Activated CD4-positive, alpha-beta T cell treated with anti-CD3 and anti-CD28 coated beads for 36 hours (primary cell): ENCODE results near the gene HMGCLL1. TPM values are rescaled to one million over a fixed set of nuclear protein-coding genes. Genes with fewer than 3 reads are reported as not detected.

ENCODE experiments used
- ATAC-seq: fragments of 200-7000 bp; cut with Tn5 transposase; one replicate; pipeline ENCODE4 v1.10.0; 2021; ENCODE audit warnings: mild to moderate bottlenecking, moderate library complexity
- CTCF ChIA-PET: fragments of 350-600 bp; sonication (Branson Sonifier 250); formaldehyde crosslinking; loops from one replicate; lab custom pipeline; 2021; ENCODE audit warnings: antibody characterized with exemption; lab: Charles Lee
- POLR2A ChIA-PET: fragments of 350-600 bp; sonication (Branson Sonifier 250); formaldehyde crosslinking; loops from one replicate; lab custom pipeline; 2021; ENCODE audit warnings: antibody characterized with exemption, inconsistent platforms; lab: Charles Lee
- DNase-seq: peaks from one replicate; pipeline ENCODE4 v3.0.0-alpha.2; 2020
- H3K27ac Mint-ChIP-seq: one replicate; pipeline ENCODE4 v1.8.0; 2021; ENCODE audit warnings: mixed read lengths
- H3K27me3 Mint-ChIP-seq: one replicate; pipeline ENCODE4 v1.8.0; 2021; ENCODE audit warnings: mixed read lengths
- H3K36me3 Mint-ChIP-seq: one replicate; pipeline ENCODE4 v1.8.0; 2021; ENCODE audit warnings: low read depth, mixed read lengths
- H3K4me1 Mint-ChIP-seq: one replicate; pipeline ENCODE4 v1.8.0; 2021; ENCODE audit warnings: mixed read lengths
- H3K4me3 Mint-ChIP-seq: one replicate; pipeline ENCODE4 v1.8.0; 2021; ENCODE audit warnings: mild to moderate bottlenecking, moderate library complexity, mixed read lengths
- H3K9me3 Mint-ChIP-seq: one replicate; pipeline ENCODE4 v1.8.0; 2021; ENCODE audit warnings: low read depth, mixed read lengths
- intact Hi-C, 2 experiments: fragments of 100-400 bp; cut with DNase I in 1 of 2; cut with micrococcal nuclease in 1 of 2; formaldehyde crosslinking; loops; one replicate each; pipeline versions ENCODE4 v1.14.2 to v1.15.1; 2022 to 2024; cut with DNase I, micrococcal nuclease
- total RNA-seq, 2 experiments: library from RNA; stranded (reverse); gene quantifications; one replicate each; pipeline ENCODE4 v1.2.3, GENCODE V29; 2021

The HMGCLL1 gene
- total RNA-seq = not detected

DNA sequence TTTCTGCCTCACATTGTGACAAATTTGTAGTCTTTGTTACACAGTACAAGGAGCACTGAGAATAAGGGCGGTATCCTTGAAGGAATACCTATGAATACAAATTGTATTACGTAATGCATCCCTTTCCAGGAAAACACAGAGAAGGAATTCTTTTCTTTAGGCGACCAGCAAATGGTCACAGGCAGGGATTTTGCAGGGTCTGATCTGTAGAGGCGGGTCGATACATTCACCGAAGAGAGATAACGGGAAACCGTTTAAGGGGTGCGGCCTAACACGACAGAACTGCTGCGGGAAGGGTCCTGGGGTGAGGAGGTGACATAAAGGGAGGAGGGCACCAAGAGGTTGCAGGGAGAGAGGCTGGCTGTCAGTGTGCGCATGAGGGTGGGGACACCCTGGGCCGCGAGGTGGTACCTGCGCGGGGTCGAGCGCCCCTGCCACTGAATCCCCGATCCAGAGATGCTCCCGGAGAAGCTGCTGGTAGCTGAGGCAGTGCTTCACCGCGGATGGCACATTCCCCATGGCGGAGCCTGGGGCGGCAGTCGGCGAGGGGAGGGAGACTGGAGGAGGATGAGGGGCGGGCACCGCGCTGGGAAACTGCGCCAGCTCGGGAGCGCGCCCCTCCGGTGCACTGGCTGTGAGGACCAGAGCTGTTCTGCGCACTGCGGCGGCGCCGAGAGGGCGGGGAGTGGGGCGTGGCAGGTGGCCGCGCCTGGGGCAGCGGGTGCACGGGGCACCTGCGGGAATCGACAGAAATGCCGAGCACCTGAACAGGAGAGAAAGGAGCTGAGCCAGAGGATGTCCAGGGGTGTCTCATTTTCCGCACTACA lies at the start of gene HMGCLL1:
Gene HMGCLL1, minus strand, starts transcription at position 656 of the 827 bp plus-strand sequence. Its CDS starts 137 bp downstream, at position 519.
- DNase-seq = peak; percentile 4
- Mint-ChIP-seq H3K9me3 (peaks cover 4% of the 10 kb centered on the region), H3K4me3 (no peak within 1 kb of the TSS), H3K27ac (no peak within 1 kb of the TSS), H3K36me3 (no peaks in the 10 kb centered on the region), H3K4me1 (no peaks in the 10 kb centered on the region), H3K27me3 (peaks cover 5% of the 10 kb centered on the region)
- ChIA-PET POLR2A (no interaction called here), CTCF (interaction anchor here (1.4 kb wide), 1 partner anchor 9 kb away, joined by 3 read pairs; no protein-coding TSS in a partner anchor)
- intact Hi-C loops = no loop called here
- ATAC-seq = no peak

DNA sequence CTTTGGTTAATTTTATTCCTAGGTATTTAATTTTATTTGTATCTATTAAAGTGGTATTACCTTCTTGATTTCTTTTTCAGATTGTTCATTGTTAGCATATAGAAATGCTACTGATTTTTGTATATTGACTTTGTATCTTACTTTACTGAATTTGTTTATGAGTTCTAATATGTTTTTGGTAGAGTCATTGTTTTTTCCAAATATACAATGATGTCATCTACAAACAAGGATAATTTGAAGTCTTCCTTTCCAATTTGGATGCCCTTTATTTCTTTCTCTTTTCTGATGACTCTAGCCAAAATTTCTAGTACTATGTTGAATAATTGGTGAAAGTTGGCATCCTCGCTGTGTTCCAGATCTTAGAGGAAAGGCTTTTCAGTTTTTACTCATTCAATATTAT lies 43.0 kb upstream of the HMGCLL1 start:
- Mint-ChIP-seq H3K27ac (no peak overlapping the region), H3K27me3 (no peaks in the 10 kb centered on the region), H3K4me1 (no peaks in the 10 kb centered on the region), H3K9me3 (peaks cover 7% of the 10 kb centered on the region), H3K4me3 (no peak overlapping the region), H3K36me3 (no peaks in the 10 kb centered on the region)
- POLR2A ChIA-PET = no interaction called here
- intact Hi-C loops = no loop called here
- CTCF ChIA-PET = no interaction called here
- DNase-seq = no peak
- no peak for ATAC-seq

DNA sequence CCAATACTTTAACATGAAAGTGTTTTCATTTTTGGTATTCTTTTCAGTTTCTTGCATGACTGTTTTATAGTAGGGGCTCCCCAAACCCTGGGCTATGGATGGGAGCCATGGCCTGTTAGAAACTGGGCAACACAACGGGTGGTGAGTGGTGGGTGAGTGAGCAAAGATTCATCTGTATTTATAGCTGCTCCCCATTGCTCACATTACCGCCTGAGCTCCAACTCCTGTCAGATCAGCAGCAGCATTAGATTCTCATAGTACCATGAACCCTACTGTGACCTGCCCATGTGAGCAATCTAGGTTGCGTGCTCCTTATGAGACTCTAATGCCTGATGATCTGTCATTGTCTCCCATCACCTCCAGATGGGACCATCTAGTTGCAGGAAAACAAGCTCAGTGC lies 42.3 kb upstream of the HMGCLL1 start:
- H3K9me3 Mint-ChIP-seq = peaks cover 7% of the 10 kb centered on the region
- no peak overlapping the region for H3K4me3 Mint-ChIP-seq
- no peak overlapping the region for H3K27ac Mint-ChIP-seq
- H3K4me1 Mint-ChIP-seq = no peaks in the 10 kb centered on the region
- CTCF ChIA-PET = no interaction called here
- POLR2A ChIA-PET = no interaction called here
- no peaks in the 10 kb centered on the region for H3K36me3 Mint-ChIP-seq
- intact Hi-C loops = no loop called here
- no peak for ATAC-seq
- H3K27me3 Mint-ChIP-seq = no peaks in the 10 kb centered on the region
- DNase-seq = no peak

- POLR2A ChIA-PET = no interaction called here
- ATAC-seq (no peak), DNase-seq (peak; percentile 18)
- no peak overlapping the region for H3K27ac Mint-ChIP-seq
- H3K36me3 Mint-ChIP-seq = no peaks in the 10 kb centered on the region
- no peak overlapping the region for H3K4me3 Mint-ChIP-seq
- H3K4me1 Mint-ChIP-seq = no peaks in the 10 kb centered on the region
- no peaks in the 10 kb centered on the region for H3K27me3 Mint-ChIP-seq
- CTCF ChIA-PET = interaction anchor here (0.6 kb wide), 1 partner anchor 203 kb away, joined by 3 read pairs; no protein-coding TSS in a partner anchor
- intact Hi-C loops = loop anchor here in 1 of 2 experiments (1.0 kb wide), 1 partner anchor 269 kb away; no protein-coding TSS in a partner anchor
- peaks cover 13% of the 10 kb centered on the region for H3K9me3 Mint-ChIP-seq
Measured at GRCh38 chr6:55617272-55617671, 38.3 kb upstream of the HMGCLL1 start.

GRCh38 chr6:55604021-55604420 lies 25.0 kb upstream of the HMGCLL1 start:
- no peak for ATAC-seq
- CTCF ChIA-PET = no interaction called here
- H3K27me3 Mint-ChIP-seq = no peaks in the 10 kb centered on the region

GRCh38 chr6:55601120-55601519 lies 22.1 kb upstream of the HMGCLL1 start:
- Mint-ChIP-seq H3K27me3 (no peaks in the 10 kb centered on the region), H3K9me3 (no peaks in the 10 kb centered on the region), H3K36me3 (no peaks in the 10 kb centered on the region), H3K4me3 (no peak overlapping the region), H3K4me1 (no peaks in the 10 kb centered on the region), H3K27ac (no peak overlapping the region)
- ChIA-PET CTCF (no interaction called here), POLR2A (no interaction called here)
- intact Hi-C loops = no loop called here
- no peak for ATAC-seq
- no peak for DNase-seq

More at GRCh38 chr6:55604021-55604420, 25.0 kb upstream of the HMGCLL1 start:
- no peaks in the 10 kb centered on the region for H3K4me1 Mint-ChIP-seq
- no peaks in the 10 kb centered on the region for H3K36me3 Mint-ChIP-seq
- intact Hi-C loops = no loop called here
- no peak overlapping the region for H3K27ac Mint-ChIP-seq
- DNase-seq = no peak
- H3K9me3 Mint-ChIP-seq = peaks cover 4% of the 10 kb centered on the region
- H3K4me3 Mint-ChIP-seq = no peak overlapping the region
- POLR2A ChIA-PET = no interaction called here

- ChIA-PET POLR2A (no interaction called here), CTCF (no interaction called here)
- no peak overlapping the region for H3K27ac Mint-ChIP-seq
- DNase-seq = no peak
- ATAC-seq = no peak
- no peaks in the 10 kb centered on the region for H3K4me1 Mint-ChIP-seq
- H3K4me3 Mint-ChIP-seq = no peak overlapping the region
- intact Hi-C loops = no loop called here
- no peaks in the 10 kb centered on the region for H3K36me3 Mint-ChIP-seq
- no peaks in the 10 kb centered on the region for H3K27me3 Mint-ChIP-seq
- peaks cover 3% of the 10 kb centered on the region for H3K9me3 Mint-ChIP-seq
Measured at GRCh38 chr6:55594442-55594841, 15.4 kb upstream of the HMGCLL1 start.

GRCh38 chr6:55584654-55585354 lies 5.8 kb upstream of the HMGCLL1 start:
- DNase-seq = no peak
- intact Hi-C loops = no loop called here
- ChIA-PET CTCF (interaction anchor here (0.9 kb wide), 1 partner anchor 11 kb away, joined by 3 read pairs; no protein-coding TSS in a partner anchor), POLR2A (no interaction called here)
- H3K27me3 Mint-ChIP-seq = no peaks in the 10 kb centered on the region
- no peak overlapping the region for H3K27ac Mint-ChIP-seq
- H3K36me3 Mint-ChIP-seq = no peaks in the 10 kb centered on the region
- H3K4me3 Mint-ChIP-seq = no peak overlapping the region
- H3K9me3 Mint-ChIP-seq = peaks cover 14% of the 10 kb centered on the region
- no peaks in the 10 kb centered on the region for H3K4me1 Mint-ChIP-seq
- no peak for ATAC-seq

- POLR2A ChIA-PET = no interaction called here
- no peak overlapping the region for H3K4me3 Mint-ChIP-seq
- peaks cover 10% of the 10 kb centered on the region for H3K9me3 Mint-ChIP-seq
Measured at GRCh38 chr6:55576811-55577210, 2.2 kb downstream of the HMGCLL1 start.

DNA sequence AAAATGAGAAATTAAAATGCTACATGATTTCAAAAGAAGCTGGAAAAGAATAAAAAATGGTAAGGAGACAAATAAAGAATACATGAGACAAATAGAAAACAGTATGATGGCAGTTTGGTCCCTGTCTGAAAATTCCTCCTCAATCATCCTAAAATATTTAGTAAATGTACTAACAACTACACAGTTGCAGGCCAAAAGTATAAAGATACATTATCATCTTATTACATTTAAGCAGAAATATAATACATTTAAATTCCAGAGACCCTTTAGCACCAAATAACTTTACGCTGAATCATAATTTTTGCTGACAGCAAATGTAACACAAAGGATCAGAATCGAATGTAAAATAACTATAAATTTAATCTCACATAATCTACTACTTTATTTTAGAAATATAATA lies 4.4 kb downstream of the HMGCLL1 start:
- DNase-seq = no peak
- Mint-ChIP-seq H3K27ac (no peak overlapping the region), H3K4me1 (no peaks in the 10 kb centered on the region), H3K36me3 (no peaks in the 10 kb centered on the region), H3K9me3 (peaks cover 10% of the 10 kb centered on the region), H3K27me3 (peaks cover 5% of the 10 kb centered on the region), H3K4me3 (no peak overlapping the region)
- ChIA-PET POLR2A (no interaction called here), CTCF (no interaction called here)
- intact Hi-C loops = no loop called here
- ATAC-seq = no peak

More at GRCh38 chr6:55576811-55577210, 2.2 kb downstream of the HMGCLL1 start:
- Mint-ChIP-seq H3K27ac (no peak overlapping the region), H3K4me1 (no peaks in the 10 kb centered on the region), H3K27me3 (peaks cover 5% of the 10 kb centered on the region), H3K36me3 (no peaks in the 10 kb centered on the region)
- CTCF ChIA-PET = no interaction called here
- ATAC-seq = no peak
- intact Hi-C loops = no loop called here
- DNase-seq = no peak

DNA sequence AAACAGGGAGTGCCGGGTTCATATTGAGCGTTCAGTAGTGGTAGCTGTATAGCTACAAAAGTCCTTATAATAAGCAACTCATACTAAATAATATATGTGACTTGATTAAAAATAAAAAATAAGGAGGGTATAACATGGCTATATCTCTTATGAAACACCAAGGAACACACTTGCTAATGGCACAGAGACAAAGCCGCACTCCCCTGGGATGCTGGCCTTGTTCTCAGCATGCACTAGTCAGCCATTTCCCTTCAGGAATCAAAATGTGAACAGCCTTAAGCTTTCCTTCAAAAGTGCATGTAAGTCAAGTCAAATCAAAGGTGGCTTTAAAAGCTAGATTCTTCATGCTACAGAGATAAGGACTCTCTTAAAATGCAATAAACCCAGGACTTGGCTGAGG lies 9.4 kb downstream of the HMGCLL1 start:
- no peak for ATAC-seq
- ChIA-PET POLR2A (no interaction called here), CTCF (interaction anchor here (1.2 kb wide), 1 partner anchor 10 kb away, joined by 3 read pairs; the partner anchor contains the start of gene HMGCLL1)
- Mint-ChIP-seq H3K27me3 (no peaks in the 10 kb centered on the region), H3K9me3 (peaks cover 7% of the 10 kb centered on the region), H3K36me3 (no peaks in the 10 kb centered on the region), H3K27ac (no peak overlapping the region), H3K4me1 (no peaks in the 10 kb centered on the region), H3K4me3 (no peak overlapping the region)
- intact Hi-C loops = no loop called here
- no peak for DNase-seq
